ENCODE measurements around the gene STK32B. TPM values are rescaled to one million over a fixed set of nuclear protein-coding genes. Genes with fewer than 3 reads are reported as not detected.

The STK32B gene
- total and polyA plus RNA-seq, 9 of the 15 experiments (the other 6 are each of a cell fraction or from before 2014, with no cell fraction given) = 0.03 to 0.20 (median 0.07) TPM; not detected in 2

- TF ChIP-seq ZNF518B (CRISPR knock-in tag; IDR thresholded peaks at IDR 0.05) (no peak), CCNT2 (IDR thresholded peaks at IDR 0.05; ENCODE audit: borderline replicate concordance, extremely low read depth, insufficient read length, low read depth, low read length) (no peak)
Observed at GRCh38 chr4:5511791-5512190, 460.5 kb downstream of the STK32B start (continued).

GRCh38 chr4:5515646-5516045, 464.4 kb downstream of the STK32B start:
- no peak overlapping the region for H3K4me2 ChIP-seq (ENCODE audit: insufficient read depth, low read length)
- in situ Hi-C loops (cut with MboI) = no loop called here
- no peak overlapping the region for H3K27ac ChIP-seq (ENCODE audit: extremely low read depth, low read depth, low read length)
- H3K9me3 ChIP-seq (replicated peaks; ENCODE audit: control insufficient read depth, insufficient read depth, low read depth, low read length) = no peaks in the 10 kb centered on the region
- no peak for DNase-seq (ENCODE audit: extremely low read depth in 1 of 4, low spot score in 3 of 4)
- intact Hi-C loops (cut with micrococcal nuclease) = no loop called here
- no peak overlapping the region for H3K4me3 ChIP-seq
- H3K36me3 ChIP-seq (ENCODE audit: control insufficient read depth, insufficient read depth, low read length) = no peaks in the 10 kb centered on the region
- no peak for FAIRE-seq
- CTCF ChIA-PET (ENCODE audit: low intra/inter-chr PET ratio) = no interaction called here
- POLR2A ChIA-PET = no interaction called here
- no peak overlapping the region for H2AFZ ChIP-seq (ENCODE audit: low read depth, low read length)
- no peaks in the 10 kb centered on the region for H3K79me2 ChIP-seq (ENCODE audit: control insufficient read depth, insufficient read depth, low read length)
- no TSS peak for BruUV-seq (replicated peaks)
- H3K4me1 ChIP-seq (replicated peaks in 1 of 2; ENCODE audit: control insufficient read depth in 2 of 2, insufficient read depth in 2 of 2, low read length in 2 of 2) = no peaks in the 10 kb centered on the region
- H3K9me1 ChIP-seq (ENCODE audit: control insufficient read depth, insufficient read depth, low read length) = no peaks in the 10 kb centered on the region
- no peaks in the 10 kb centered on the region for H4K20me1 ChIP-seq (replicated peaks; ENCODE audit: control insufficient read depth, insufficient read depth, low read length)
- no peak for ATAC-seq
- no peaks in the 10 kb centered on the region for H3K27me3 ChIP-seq (ENCODE audit: control insufficient read depth in 2 of 2, insufficient read depth in 2 of 2, low read length in 2 of 2)
- H3K9ac ChIP-seq (ENCODE audit: insufficient read depth in 1 of 2, low read depth in 2 of 2, low read length in 2 of 2) = no peak overlapping the region
- no peak for TF ChIP-seq PRDM10 (IDR thresholded peaks at IDR 0.05; ENCODE audit: partially characterized antibody)
- TF ChIP-seq SMARCC2 (IDR thresholded peaks at IDR 0.05; ENCODE audit: low read depth) = no peak
- TF ChIP-seq SNIP1 (IDR thresholded peaks at IDR 0.05; ENCODE audit: low read depth) = no peak
- TF ChIP-seq TAF9B (IDR thresholded peaks at IDR 0.05; ENCODE audit: partially characterized antibody) = no peak
- TF ChIP-seq E2F3 (CRISPR knock-in tag; IDR thresholded peaks at IDR 0.05) = no peak
- no peak for TF ChIP-seq XRCC3 (IDR thresholded peaks at IDR 0.05)
- no peak for TF ChIP-seq RAD21 (CRISPR knock-in tag; conservative IDR thresholded peaks at IDR 0.05 in 1 of 2, IDR thresholded peaks at IDR 0.05 in 1 of 2)
- no peak for TF ChIP-seq AFF4 (CRISPR knock-in tag; IDR thresholded peaks at IDR 0.05)
